Progenitor cell of endocrine pancreas (in vitro differentiated cells): ENCODE measurements around the gene PDIK1L. TPM values are rescaled to one million over a fixed set of nuclear protein-coding genes. Genes with fewer than 3 reads are reported as not detected.

Source experiments
- DNase-seq: peaks from one replicate; pipeline ENCODE4 v3.0.0; 2021; ENCODE audit warnings: low spot score; ENCODE audit not compliant: unreplicated experiment
- H3K27ac Mint-ChIP-seq: 2 replicates; pipeline ENCODE4 v1.8.0; 2021; ENCODE audit warnings: mild to moderate bottlenecking, moderate library complexity, mixed read lengths
- H3K27me3 Mint-ChIP-seq: 2 replicates; pipeline ENCODE4 v1.8.0; 2021; ENCODE audit warnings: mixed read lengths
- H3K36me3 Mint-ChIP-seq: 2 replicates; pipeline ENCODE4 v1.8.0; 2022; ENCODE audit warnings: mixed read lengths; ENCODE audit not compliant: insufficient read depth
- H3K4me1 Mint-ChIP-seq: 2 replicates; pipeline ENCODE4 v1.8.0; 2021; ENCODE audit warnings: low read depth, mixed read lengths
- H3K4me3 Mint-ChIP-seq: 2 replicates; pipeline ENCODE4 v1.8.0; 2021; ENCODE audit warnings: low read depth, mild to moderate bottlenecking, moderate library complexity, mixed read lengths
- H3K9me3 Mint-ChIP-seq: 2 replicates; pipeline ENCODE4 v1.8.0; 2021; ENCODE audit warnings: low read depth, mixed read lengths
- CTCF ChIP-seq: fragments of 200-600 bp; sonication (generic); IDR thresholded peaks from one replicate; pipeline ENCODE4 v1.5.0; 2021; ENCODE audit warnings: antibody characterized with exemption, mild to moderate bottlenecking; ENCODE audit not compliant: unreplicated experiment
- total RNA-seq: library from RNA; stranded (reverse); gene quantifications from 2 replicates; pipeline ENCODE4 v1.2.1, GENCODE V29; 2021

The PDIK1L gene
- total RNA-seq, 1 donor from 2014 or later = 15.2 TPM

DNA sequence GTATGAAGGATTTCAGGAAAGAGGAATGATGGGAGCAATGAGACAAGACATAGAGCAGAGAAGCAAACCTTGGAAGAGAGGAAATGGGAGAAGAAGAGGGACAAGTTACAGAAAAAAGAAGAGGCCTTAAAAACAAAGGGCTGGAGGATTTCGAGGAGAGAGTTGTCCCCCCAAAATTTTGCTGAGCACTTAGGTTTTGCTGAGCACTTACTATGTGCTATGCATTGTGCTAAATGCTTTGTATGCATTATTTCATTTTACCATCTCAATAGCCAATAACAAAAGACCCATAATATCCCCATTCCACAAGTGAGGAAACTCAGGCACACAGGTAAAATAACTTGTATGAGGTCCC is 41.7 kb upstream of the PDIK1L start:
- H3K36me3 Mint-ChIP-seq = no peaks in the 10 kb centered on the region
- no peak for TF ChIP-seq CTCF
- no peak for DNase-seq
- peaks cover 11% of the 10 kb centered on the region for H3K27me3 Mint-ChIP-seq
- no peaks in the 10 kb centered on the region for H3K9me3 Mint-ChIP-seq
- H3K27ac Mint-ChIP-seq = no peak overlapping the region
- H3K4me1 Mint-ChIP-seq = peaks cover 17% of the 10 kb centered on the region
- no peak overlapping the region for H3K4me3 Mint-ChIP-seq

GRCh38 chr1:26070296-26070962 is 41.2 kb upstream of the PDIK1L start:
- DNase-seq = no peak
- Mint-ChIP-seq H3K4me1 (peaks cover 17% of the 10 kb centered on the region), H3K27me3 (peaks cover 11% of the 10 kb centered on the region), H3K4me3 (no peak overlapping the region), H3K27ac (no peak overlapping the region), H3K36me3 (no peaks in the 10 kb centered on the region), H3K9me3 (no peaks in the 10 kb centered on the region)
- no peak for TF ChIP-seq CTCF

DNA sequence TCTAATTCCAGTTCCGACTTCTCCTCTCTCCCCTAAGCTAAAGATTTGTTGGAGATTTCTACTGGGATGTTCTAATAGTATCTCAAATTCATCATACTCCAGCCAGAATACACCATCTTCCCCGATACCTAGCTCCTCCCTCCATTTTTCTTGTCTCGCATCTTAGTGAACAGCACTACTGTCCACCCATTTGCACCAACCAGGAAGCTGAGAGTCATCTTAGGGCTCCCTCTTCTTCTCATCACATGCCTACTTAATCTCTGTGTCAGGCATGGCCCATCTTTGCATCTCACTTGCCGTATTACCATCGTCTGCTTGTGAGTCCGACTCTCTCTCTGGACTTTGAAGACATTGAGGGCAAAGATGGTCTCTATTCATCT is 40.7 kb upstream of the PDIK1L start:
- Mint-ChIP-seq H3K4me3 (no peak overlapping the region), H3K36me3 (no peaks in the 10 kb centered on the region), H3K4me1 (peaks cover 15% of the 10 kb centered on the region), H3K27me3 (peaks cover 11% of the 10 kb centered on the region), H3K9me3 (no peaks in the 10 kb centered on the region), H3K27ac (no peak overlapping the region)
- TF ChIP-seq CTCF = no peak
- no peak for DNase-seq

- H3K36me3 Mint-ChIP-seq = no peaks in the 10 kb centered on the region
- H3K27ac Mint-ChIP-seq = no peak overlapping the region
- H3K9me3 Mint-ChIP-seq = no peaks in the 10 kb centered on the region
- H3K4me3 Mint-ChIP-seq = no peak overlapping the region
- H3K4me1 Mint-ChIP-seq = peaks cover 3% of the 10 kb centered on the region
- no peak for DNase-seq
- H3K27me3 Mint-ChIP-seq = peaks cover 11% of the 10 kb centered on the region
- TF ChIP-seq CTCF = no peak
These were observed 39.3 kb upstream of the PDIK1L start for GRCh38 chr1:26072305-26072704.

DNA sequence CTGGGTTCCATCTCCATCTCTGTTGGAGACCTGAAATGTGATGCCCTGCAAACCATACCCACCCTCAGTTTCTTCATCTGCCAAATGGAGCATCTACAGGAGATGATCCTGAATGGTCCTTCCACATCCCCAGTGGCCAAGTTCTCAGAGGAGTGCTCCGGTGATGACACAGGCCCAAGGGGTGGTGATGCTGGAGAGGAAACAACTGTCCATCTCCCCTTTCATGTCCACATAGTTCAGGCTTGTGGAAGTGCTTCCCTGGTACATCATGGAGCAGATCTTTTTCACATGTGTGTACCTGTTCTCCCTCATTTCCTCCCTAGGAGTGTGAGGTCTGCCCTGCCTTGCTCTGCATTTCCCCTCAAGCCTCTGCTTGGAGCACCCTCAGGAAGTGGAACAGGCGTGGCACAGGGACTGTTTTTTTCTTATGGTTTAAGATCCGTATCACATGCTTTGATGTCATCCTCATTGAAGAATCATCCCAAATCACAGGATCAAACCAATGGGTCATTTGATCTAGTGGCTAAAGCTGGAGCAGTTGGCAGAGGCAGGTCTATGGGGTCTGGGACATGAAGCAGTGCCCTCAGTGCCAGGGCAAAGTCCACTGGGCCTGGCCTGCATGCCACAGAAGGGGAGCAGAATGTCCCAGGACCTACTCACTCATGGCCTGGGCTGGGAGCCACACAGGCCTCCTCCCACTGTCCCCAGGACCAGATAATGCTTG is 36.0 kb upstream of the PDIK1L start:
- Mint-ChIP-seq H3K9me3 (no peaks in the 10 kb centered on the region), H3K36me3 (no peaks in the 10 kb centered on the region), H3K27me3 (peaks cover 9% of the 10 kb centered on the region), H3K4me1 (peaks cover 19% of the 10 kb centered on the region), H3K27ac (no peak overlapping the region), H3K4me3 (no peak overlapping the region)
- no peak for TF ChIP-seq CTCF
- no peak for DNase-seq
